ENCODE data around the gene ENTPD2. TPM values are rescaled to one million over a fixed set of nuclear protein-coding genes. Genes with fewer than 3 reads are reported as not detected.

ENTPD2 gene
- total RNA-seq, 1 donor from 2014 or later: 5.2 TPM

DNA sequence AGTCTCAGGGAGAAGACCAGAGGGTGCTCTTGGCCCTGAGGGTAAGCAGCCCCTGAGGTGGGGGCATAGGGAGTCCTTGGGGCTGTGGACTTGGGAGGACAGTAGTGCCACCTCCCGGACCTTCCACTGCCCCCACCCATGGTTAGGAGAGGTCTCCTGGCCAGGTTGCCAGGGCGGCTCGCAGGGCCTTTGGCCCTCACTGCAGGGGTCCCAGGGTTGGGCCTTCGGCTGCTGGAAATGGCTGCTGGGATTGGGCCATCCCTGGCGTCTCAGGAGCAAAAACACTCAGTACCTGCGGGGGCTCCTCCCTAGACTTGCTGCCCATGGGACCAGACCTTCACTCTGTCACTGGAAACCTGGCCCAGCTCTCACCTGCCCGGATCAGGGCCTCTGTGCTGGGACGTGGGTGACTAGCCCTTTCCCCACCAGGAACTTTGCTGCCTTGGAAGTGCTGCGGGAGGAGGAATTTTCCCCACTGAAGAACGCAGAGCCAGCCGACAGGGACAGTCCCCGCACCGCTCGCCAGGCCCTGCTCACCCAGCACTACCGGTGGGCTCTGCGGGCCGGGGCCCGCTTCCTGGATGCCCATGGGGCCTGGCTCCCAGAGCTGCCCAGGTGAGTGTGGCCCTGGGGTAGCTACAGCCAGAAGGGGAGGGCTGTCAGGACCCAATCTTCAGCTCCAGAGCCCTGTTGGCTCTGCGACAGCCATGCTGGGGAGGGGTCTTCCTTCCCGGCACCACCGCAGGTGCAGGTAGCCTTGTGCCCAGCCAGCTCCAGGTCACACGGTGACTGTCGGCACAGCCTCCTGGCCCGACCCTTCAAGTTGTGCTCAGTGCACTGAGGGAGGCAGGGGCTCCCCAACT, 26.6 kb upstream of the ENTPD2 start:
- Mint-ChIP-seq H3K36me3 (no peaks in the 10 kb centered on the region), H3K27me3 (ENCODE audit: low read depth) (peaks cover 57% of the 10 kb centered on the region), H3K27ac (no peak overlapping the region), H3K9me3 (no peaks in the 10 kb centered on the region), H3K4me1 (peaks cover 5% of the 10 kb centered on the region), H3K4me3 (no peak overlapping the region)
- TF ChIP-seq, protein P1, sequence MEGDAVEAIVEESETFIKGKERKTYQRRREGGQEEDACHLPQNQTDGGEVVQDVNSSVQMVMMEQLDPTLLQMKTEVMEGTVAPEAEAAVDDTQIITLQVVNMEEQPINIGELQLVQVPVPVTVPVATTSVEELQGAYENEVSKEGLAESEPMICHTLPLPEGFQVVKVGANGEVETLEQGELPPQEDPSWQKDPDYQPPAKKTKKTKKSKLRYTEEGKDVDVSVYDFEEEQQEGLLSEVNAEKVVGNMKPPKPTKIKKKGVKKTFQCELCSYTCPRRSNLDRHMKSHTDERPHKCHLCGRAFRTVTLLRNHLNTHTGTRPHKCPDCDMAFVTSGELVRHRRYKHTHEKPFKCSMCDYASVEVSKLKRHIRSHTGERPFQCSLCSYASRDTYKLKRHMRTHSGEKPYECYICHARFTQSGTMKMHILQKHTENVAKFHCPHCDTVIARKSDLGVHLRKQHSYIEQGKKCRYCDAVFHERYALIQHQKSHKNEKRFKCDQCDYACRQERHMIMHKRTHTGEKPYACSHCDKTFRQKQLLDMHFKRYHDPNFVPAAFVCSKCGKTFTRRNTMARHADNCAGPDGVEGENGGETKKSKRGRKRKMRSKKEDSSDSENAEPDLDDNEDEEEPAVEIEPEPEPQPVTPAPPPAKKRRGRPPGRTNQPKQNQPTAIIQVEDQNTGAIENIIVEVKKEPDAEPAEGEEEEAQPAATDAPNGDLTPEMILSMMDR (IDR thresholded peaks at IDR 0.05; ENCODE audit: unreplicated experiment): no peak
- DNase-seq (ENCODE audit: low spot score in 2 of 2, unreplicated experiment in 2 of 2): no peak

DNA sequence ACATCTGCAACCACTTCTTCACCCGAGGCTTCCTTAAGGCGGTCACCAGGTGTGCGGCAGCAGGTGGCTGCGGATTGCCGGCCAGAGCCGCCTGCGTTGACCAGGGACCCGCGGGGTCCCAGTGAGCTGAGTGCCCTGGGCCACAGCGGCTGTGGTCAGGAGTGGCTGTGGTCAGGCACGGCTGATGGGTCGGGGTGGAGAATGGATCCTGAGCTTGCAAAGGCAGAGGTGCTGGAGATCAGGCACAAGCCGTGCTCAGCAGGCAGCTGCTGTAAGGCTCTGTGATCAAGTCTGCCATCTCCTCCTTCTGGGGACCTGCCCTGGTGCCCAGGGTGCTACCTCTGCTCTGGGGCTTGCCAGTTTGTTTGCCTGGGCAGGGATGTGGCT, 25.5 kb upstream of the ENTPD2 start:
- no peak overlapping the region for H3K4me3 Mint-ChIP-seq
- no peaks in the 10 kb centered on the region for H3K36me3 Mint-ChIP-seq
- H3K4me1 Mint-ChIP-seq: peaks cover 4% of the 10 kb centered on the region
- no peak overlapping the region for H3K27ac Mint-ChIP-seq
- no peaks in the 10 kb centered on the region for H3K9me3 Mint-ChIP-seq
- peaks cover 68% of the 10 kb centered on the region for H3K27me3 Mint-ChIP-seq (ENCODE audit: low read depth)
- DNase-seq (ENCODE audit: low spot score in 2 of 2, unreplicated experiment in 2 of 2): no peak
- TF ChIP-seq, protein P1 (IDR thresholded peaks at IDR 0.05; ENCODE audit: unreplicated experiment): no peak

DNA sequence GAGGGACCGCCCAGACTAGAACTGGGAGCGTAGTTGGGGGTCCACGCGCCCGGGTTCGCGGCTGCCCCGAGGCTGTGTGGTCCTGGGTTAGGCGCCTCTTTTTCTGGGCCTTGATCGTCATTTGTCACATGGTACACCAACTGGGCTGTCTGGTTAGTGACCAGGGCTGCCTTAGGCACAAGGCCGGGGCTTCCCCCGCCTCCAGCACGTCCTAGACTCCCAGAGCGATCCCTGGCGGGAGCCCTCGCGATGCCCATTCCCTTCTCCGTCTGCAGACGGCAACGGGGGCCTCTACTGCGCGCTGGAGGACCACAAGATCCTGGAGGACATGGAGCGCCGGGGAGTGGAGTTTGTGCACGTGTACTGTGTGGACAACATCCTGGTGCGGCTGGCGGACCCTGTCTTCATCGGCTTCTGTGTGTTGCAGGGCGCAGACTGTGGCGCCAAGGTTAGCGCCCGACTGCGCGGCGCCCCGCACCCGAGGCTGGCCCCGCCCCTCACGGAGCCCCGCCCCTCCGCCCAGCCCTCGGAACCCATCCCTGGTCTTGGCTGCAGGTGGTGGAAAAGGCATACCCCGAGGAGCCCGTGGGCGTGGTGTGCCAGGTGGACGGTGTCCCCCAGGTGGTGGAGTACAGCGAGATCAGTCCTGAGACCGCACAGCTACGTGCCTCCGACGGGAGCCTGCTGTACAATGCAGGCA, 25.0 kb upstream of the ENTPD2 start:
- no peak for DNase-seq (ENCODE audit: low spot score in 2 of 2, unreplicated experiment in 2 of 2)
- H3K4me1 Mint-ChIP-seq: peaks cover 4% of the 10 kb centered on the region
- peaks cover 71% of the 10 kb centered on the region for H3K27me3 Mint-ChIP-seq (ENCODE audit: low read depth)
- peak overlapping the region; percentile 59 for H3K4me3 Mint-ChIP-seq
- H3K36me3 Mint-ChIP-seq: no peaks in the 10 kb centered on the region
- no peak overlapping the region for H3K27ac Mint-ChIP-seq
- no peaks in the 10 kb centered on the region for H3K9me3 Mint-ChIP-seq
- TF ChIP-seq, protein P1 (IDR thresholded peaks at IDR 0.05; ENCODE audit: unreplicated experiment): no peak

DNA sequence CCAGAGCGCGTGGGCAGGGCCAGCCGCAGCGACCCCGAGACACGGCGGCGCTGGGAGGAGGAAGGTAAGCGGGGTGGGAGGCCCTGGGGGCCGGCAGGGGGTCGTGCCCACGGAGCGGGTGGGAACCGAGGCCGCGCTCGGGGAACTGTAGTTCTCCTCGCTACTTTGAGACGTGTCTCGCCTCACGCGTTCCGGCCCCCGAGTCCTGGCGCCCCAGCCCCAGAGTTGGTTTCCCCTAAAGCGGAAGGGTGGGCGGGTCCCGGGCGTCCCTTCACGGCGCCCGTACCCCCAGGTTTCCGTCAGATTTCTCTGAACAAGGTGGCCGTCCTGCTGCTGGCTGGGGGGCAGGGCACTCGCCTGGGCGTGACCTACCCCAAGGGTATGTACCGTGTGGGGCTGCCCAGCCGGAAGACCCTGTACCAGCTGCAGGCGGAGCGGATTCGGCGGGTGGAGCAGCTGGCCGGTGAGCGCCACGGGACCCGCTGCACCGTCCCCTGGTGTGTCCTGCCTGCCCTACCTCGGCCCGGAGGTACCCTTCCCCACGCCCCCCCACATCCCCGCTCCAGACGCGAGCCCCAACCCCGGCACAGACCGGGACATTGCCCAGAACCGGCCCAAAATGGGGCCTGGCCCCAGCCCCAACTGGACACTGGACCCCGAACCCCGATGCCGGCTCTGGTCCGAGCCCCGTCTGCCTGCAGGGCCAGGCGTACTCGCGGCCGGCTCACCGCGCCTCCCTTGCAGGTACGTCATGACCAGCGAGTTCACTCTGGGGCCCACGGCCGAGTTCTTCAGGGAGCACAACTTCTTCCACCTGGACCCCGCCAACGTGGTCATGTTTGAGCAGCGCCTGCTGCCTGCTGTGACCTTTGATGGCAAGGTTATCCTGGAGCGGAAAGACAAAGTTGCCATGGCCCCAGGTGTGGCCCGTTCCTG, 24.2 kb upstream of the ENTPD2 start:
- H3K4me1 Mint-ChIP-seq: peaks cover 4% of the 10 kb centered on the region
- no peaks in the 10 kb centered on the region for H3K9me3 Mint-ChIP-seq
- no peaks in the 10 kb centered on the region for H3K36me3 Mint-ChIP-seq
- H3K27ac Mint-ChIP-seq: no peak overlapping the region
- TF ChIP-seq, protein P1 (IDR thresholded peaks at IDR 0.05; ENCODE audit: unreplicated experiment): no peak
- no peak for DNase-seq (ENCODE audit: low spot score in 2 of 2, unreplicated experiment in 2 of 2)
- peaks cover 69% of the 10 kb centered on the region for H3K27me3 Mint-ChIP-seq (ENCODE audit: low read depth)
- H3K4me3 Mint-ChIP-seq: peak overlapping the region; percentile 59

DNA sequence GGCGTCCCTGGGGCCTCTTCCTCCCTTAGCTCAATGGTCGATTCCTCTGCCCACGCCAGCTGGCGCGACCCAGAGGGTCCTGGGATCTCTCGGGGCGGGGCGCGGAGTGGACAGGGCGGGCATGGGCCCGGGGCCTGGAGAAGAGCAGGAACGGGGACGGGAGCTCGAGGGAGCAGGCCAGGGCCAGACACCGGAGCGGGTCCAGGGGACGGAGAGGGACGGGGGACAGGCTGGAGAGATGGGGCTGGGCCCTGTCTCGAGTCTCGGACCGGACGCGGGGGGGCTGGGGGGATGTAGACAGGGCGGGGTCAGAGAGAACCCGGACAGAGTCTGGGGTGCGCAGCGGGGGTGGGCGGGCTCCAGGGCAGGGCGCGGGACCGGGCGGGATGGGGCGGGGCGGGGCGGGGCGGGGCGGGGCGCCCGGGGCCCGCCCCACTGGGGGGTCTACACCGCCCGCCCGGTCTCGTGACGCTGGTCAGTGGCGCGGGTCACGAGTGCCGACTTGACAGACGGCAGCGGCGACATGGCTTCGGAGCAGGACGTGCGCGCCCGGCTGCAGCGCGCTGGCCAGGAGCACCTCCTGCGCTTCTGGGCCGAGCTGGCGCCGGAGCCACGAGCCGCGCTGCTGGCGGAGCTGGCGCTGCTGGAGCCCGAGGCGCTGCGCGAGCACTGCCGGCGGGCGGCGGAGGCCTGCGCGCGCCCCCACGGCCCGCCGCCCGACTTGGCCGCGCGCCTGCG, 23.3 kb upstream of the ENTPD2 start, which contains the start of gene UAP1L1:
TSS of gene UAP1L1 (plus strand) at position 508 of the 738 bp plus-strand sequence. CDS start at position 524, 16 bp downstream.
- H3K4me3 Mint-ChIP-seq: peak within 1 kb of the TSS; percentile 59
- peaks cover 69% of the 10 kb centered on the region for H3K27me3 Mint-ChIP-seq (ENCODE audit: low read depth)
- no peaks in the 10 kb centered on the region for H3K36me3 Mint-ChIP-seq
- DNase-seq (ENCODE audit: low spot score in 2 of 2, unreplicated experiment in 2 of 2): no peak
- H3K4me1 Mint-ChIP-seq: peaks cover 4% of the 10 kb centered on the region
- H3K27ac Mint-ChIP-seq: no peak within 1 kb of the TSS
- H3K9me3 Mint-ChIP-seq: no peaks in the 10 kb centered on the region
- TF ChIP-seq, protein P1 (IDR thresholded peaks at IDR 0.05; ENCODE audit: unreplicated experiment): no peak
